ENCODE measurements around the gene GLRX.

The GLRX gene

DNA sequence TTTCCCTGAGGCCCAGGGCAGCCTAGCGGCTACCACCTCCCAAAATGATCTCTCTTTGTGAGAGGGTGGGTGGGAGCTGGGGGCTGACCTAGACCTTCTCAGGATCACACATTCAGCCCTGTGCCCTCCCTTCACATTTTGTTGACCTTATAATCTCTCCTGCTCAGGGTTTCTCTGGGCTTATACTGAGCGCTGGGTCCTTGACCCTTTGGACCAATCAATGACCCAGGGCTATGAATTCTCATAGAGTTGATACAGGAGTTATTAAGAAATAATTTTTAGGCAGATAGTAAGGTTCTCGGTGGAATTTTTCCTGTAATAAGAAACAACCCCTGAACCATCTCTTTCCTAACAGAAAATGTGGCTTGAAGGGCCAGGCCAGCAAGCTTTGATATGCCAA is 22.0 kb downstream of the GLRX start:
- no peak for DNase-seq (ENCODE audit: low read depth)
- no peak for TF ChIP-seq CTCF (IDR thresholded peaks at IDR 0.05; ENCODE audit: low read depth, low read length, missing control alignments)
- H3K4me3 ChIP-seq (ENCODE audit: low read depth, low read length): no peak overlapping the region

GRCh38 chr5:95799191-95799835 is 23.2 kb downstream of the GLRX start:
- no peak for DNase-seq (ENCODE audit: low read depth)
- H3K4me3 ChIP-seq (ENCODE audit: low read depth, low read length): no peak overlapping the region
- no peak for TF ChIP-seq CTCF (IDR thresholded peaks at IDR 0.05; ENCODE audit: low read depth, low read length, missing control alignments)

GRCh38 chr5:95798545-95798944 is 24.0 kb downstream of the GLRX start:
- no peak for TF ChIP-seq CTCF (IDR thresholded peaks at IDR 0.05; ENCODE audit: low read depth, low read length, missing control alignments)
- no peak for DNase-seq (ENCODE audit: low read depth)
- H3K4me3 ChIP-seq (ENCODE audit: low read depth, low read length): no peak overlapping the region

GRCh38 chr5:95798048-95798447 is 24.5 kb downstream of the GLRX start:
- no peak for TF ChIP-seq CTCF (IDR thresholded peaks at IDR 0.05; ENCODE audit: low read depth, low read length, missing control alignments)
- H3K4me3 ChIP-seq (ENCODE audit: low read depth, low read length): no peak overlapping the region
- DNase-seq (ENCODE audit: low read depth): no peak

GRCh38 chr5:95797301-95797700 is 25.2 kb downstream of the GLRX start:
- no peak for TF ChIP-seq CTCF (IDR thresholded peaks at IDR 0.05; ENCODE audit: low read depth, low read length, missing control alignments)
- DNase-seq (ENCODE audit: low read depth): no peak
- H3K4me3 ChIP-seq (ENCODE audit: low read depth, low read length): no peak overlapping the region

GRCh38 chr5:95794070-95794516 is 28.4 kb downstream of the GLRX start:
- no peak for TF ChIP-seq CTCF (IDR thresholded peaks at IDR 0.05; ENCODE audit: low read depth, low read length, missing control alignments)
- no peak overlapping the region for H3K4me3 ChIP-seq (ENCODE audit: low read depth, low read length)
- no peak for DNase-seq (ENCODE audit: low read depth)

- no peak overlapping the region for H3K4me3 ChIP-seq (ENCODE audit: low read depth, low read length)
- no peak for TF ChIP-seq CTCF (IDR thresholded peaks at IDR 0.05; ENCODE audit: low read depth, low read length, missing control alignments)
- no peak for DNase-seq (ENCODE audit: low read depth)
Measured at GRCh38 chr5:95791751-95792150, 30.8 kb downstream of the GLRX start.

All from GM12864 (cell line).